Mesenchymal stem cell (in vitro differentiated cells and primary cell): ENCODE results near the gene EIF3B. TPM values are rescaled to one million over a fixed set of nuclear protein-coding genes. Genes with fewer than 3 reads are reported as not detected.
"Not testable (repeated sequence)": the region's sequence is repeated elsewhere in the genome, so short reads cannot be mapped to it uniquely, and the experiment has no call there.

Experiments used
- DNase-seq: peaks from one replicate; pipeline ENCODE4 v3.0.0-alpha.2; 2013
- H2AFZ ChIP-seq: one replicate; pipeline ENCODE4 v1.6.1; 2013; ENCODE audit warnings: low read depth, mild to moderate bottlenecking, control low read depth, inconsistent platforms, low read length, moderate library complexity
- H2AK5ac ChIP-seq: 2 replicates; pipeline ENCODE4 v1.6.1; 2013; ENCODE audit warnings: low read length, moderate library complexity, mild to moderate bottlenecking, inconsistent platforms; ENCODE audit not compliant: severe bottlenecking
- H2BK120ac ChIP-seq: one replicate; pipeline ENCODE4 v1.6.1; 2013; ENCODE audit warnings: low read depth, mild to moderate bottlenecking, inconsistent platforms, low read length, moderate library complexity
- H2BK12ac ChIP-seq, 2 experiments: one replicate each; pipeline ENCODE4 v1.6.1; 2013; ENCODE audit warnings: inconsistent platforms in 2 of 2, low read length in 2 of 2, mild to moderate bottlenecking in 2 of 2, moderate library complexity in 2 of 2, control low read depth in 1 of 2
- H2BK15ac ChIP-seq: one replicate; pipeline ENCODE4 v1.6.1; 2013; ENCODE audit warnings: mild to moderate bottlenecking, low read depth, inconsistent platforms; ENCODE audit not compliant: poor library complexity, severe bottlenecking
- H2BK5ac ChIP-seq: 2 replicates; pipeline ENCODE4 v1.6.1; 2013; ENCODE audit warnings: low read depth, mild to moderate bottlenecking, low read length, control low read depth, inconsistent platforms; ENCODE audit not compliant: poor library complexity, severe bottlenecking
- H3K14ac ChIP-seq, 2 experiments: one replicate each; pipeline ENCODE4 v1.6.1; 2013; ENCODE audit warnings: inconsistent platforms in 2 of 2, low read length in 2 of 2, control low read depth in 1 of 2, mild to moderate bottlenecking in 1 of 2, moderate library complexity in 1 of 2
- H3K18ac ChIP-seq, 2 experiments: one replicate each; pipeline ENCODE4 v1.6.1; 2013; ENCODE audit warnings: inconsistent platforms in 2 of 2, low read length in 2 of 2, control low read depth in 1 of 2, low read depth in 1 of 2, mild to moderate bottlenecking in 1 of 2
- H3K23ac ChIP-seq, 2 experiments: one replicate each; pipeline ENCODE4 v1.6.1; 2013; ENCODE audit warnings: inconsistent platforms in 2 of 2, low read length in 2 of 2, mild to moderate bottlenecking in 2 of 2, moderate library complexity in 2 of 2, control low read depth in 1 of 2
- H3K27ac ChIP-seq: 2 replicates; pipeline ENCODE4 v1.5.1; 2013; ENCODE audit warnings: mild to moderate bottlenecking, moderate library complexity, low read length, control low read depth, inconsistent platforms; ENCODE audit not compliant: poor library complexity, severe bottlenecking
- H3K27me3 ChIP-seq, 2 experiments: 2 replicates each; pipeline versions ENCODE4 v1.6.1 to v1.7.0; 2013; ENCODE audit warnings: low read length in 2 of 2, mild to moderate bottlenecking in 2 of 2, moderate library complexity in 2 of 2, control low read depth in 1 of 2, inconsistent platforms in 1 of 2; ENCODE audit not compliant: control insufficient read depth in 1 of 2, insufficient read depth in 1 of 2
- H3K36me3 ChIP-seq, 2 experiments: 2 replicates each; pipeline versions ENCODE4 v1.6.1 to v1.7.0; 2013; ENCODE audit warnings: low read length in 2 of 2, control low read depth in 1 of 2, inconsistent platforms in 1 of 2, low read depth in 1 of 2, mild to moderate bottlenecking in 1 of 2; ENCODE audit not compliant: insufficient read depth in 2 of 2, control insufficient read depth in 1 of 2
- H3K4ac ChIP-seq, 2 experiments: one replicate each; pipeline ENCODE4 v1.6.1; 2013; ENCODE audit warnings: inconsistent platforms in 2 of 2, low read length in 2 of 2, mild to moderate bottlenecking in 2 of 2, moderate library complexity in 2 of 2, control low read depth in 1 of 2, low read depth in 1 of 2
- H3K4me1 ChIP-seq: 2 replicates; pipeline ENCODE4 v1.6.1; 2013; ENCODE audit warnings: low read depth, low read length, control low read depth; ENCODE audit not compliant: control insufficient read depth, insufficient read depth
- H3K4me2 ChIP-seq: 2 replicates; pipeline ENCODE4 v1.6.1; 2013; ENCODE audit warnings: low read length, mild to moderate bottlenecking, inconsistent platforms; ENCODE audit not compliant: poor library complexity, severe bottlenecking
- H3K4me3 ChIP-seq, 2 experiments: 2 replicates each; pipeline versions ENCODE4 v1.5.1 to v1.7.0; 2013; ENCODE audit warnings: low read length in 2 of 2, mild to moderate bottlenecking in 2 of 2, control low read depth in 1 of 2, low read depth in 1 of 2; ENCODE audit not compliant: insufficient read depth in 1 of 2
- H3K79me1 ChIP-seq: replicated peaks from 2 replicates; pipeline ENCODE4 v1.6.1; 2013; ENCODE audit warnings: mild to moderate bottlenecking, control low read depth, low read length, inconsistent platforms; ENCODE audit not compliant: poor library complexity, severe bottlenecking
- H3K9ac ChIP-seq: 2 replicates; pipeline ENCODE4 v1.7.0; 2013; ENCODE audit warnings: mild to moderate bottlenecking, low read length, moderate library complexity
- H3K9me3 ChIP-seq: 2 replicates; pipeline ENCODE4 v1.7.0; 2013; ENCODE audit warnings: mild to moderate bottlenecking, low read length; ENCODE audit not compliant: control insufficient read depth
- H4K8ac ChIP-seq: one replicate; pipeline ENCODE4 v1.6.1; 2013; ENCODE audit warnings: inconsistent platforms, mild to moderate bottlenecking, low read length, moderate library complexity
- H4K91ac ChIP-seq: one replicate; pipeline ENCODE4 v1.6.1; 2013; ENCODE audit warnings: mild to moderate bottlenecking, low read length, inconsistent platforms
- WGBS: methylation state at CpG from one replicate; pipeline ENCODE4 v1.1.7; 2013; ENCODE audit warnings: mixed read lengths; 5-methylcytosine and 5-hydroxymethylcytosine counted together
- polyA plus RNA-seq, 2 experiments: library from polyadenylated mRNA; stranded (reverse); fragments of 200-250 nt; gene quantifications; one replicate each; pipeline ENCODE4 v1.2.3, GENCODE V29; 2013

EIF3B gene
- polyA plus RNA-seq (2013, experiment 1 of 2), result 81.4 TPM
- polyA plus RNA-seq (2013, experiment 2 of 2), result 76.2 TPM

- no peak within 1 kb of the TSS for H2AK5ac ChIP-seq
- H2BK15ac ChIP-seq, result peak within 1 kb of the TSS; percentile 84
- H3K79me1 ChIP-seq, result peaks cover 14% of the 10 kb centered on the region
- peak within 1 kb of the TSS; percentile 99 for H4K8ac ChIP-seq
- H2BK12ac ChIP-seq, result peak within 1 kb of the TSS in 1 of 2 experiments; percentile 80
- peak within 1 kb of the TSS; percentile 51 to 94 for H3K23ac ChIP-seq
- peak within 1 kb of the TSS; percentile 100 for H3K9ac ChIP-seq
- H2BK120ac ChIP-seq, result peak within 1 kb of the TSS; percentile 96
- peak within 1 kb of the TSS; percentile 80 to 92 for H3K18ac ChIP-seq
- H3K27me3 ChIP-seq, result no peaks in the 10 kb centered on the region
- peak within 1 kb of the TSS; percentile 90 for H3K4me2 ChIP-seq
- H3K27ac ChIP-seq, result peak within 1 kb of the TSS; percentile 100
- peak within 1 kb of the TSS; percentile 96 to 99 for H3K4me3 ChIP-seq
- peak within 1 kb of the TSS; percentile 100 for H2BK5ac ChIP-seq
- WGBS, result under 1% methylated on average over 32 of the region's 55 CpGs
- H3K4ac ChIP-seq, result peak within 1 kb of the TSS; percentile 84 to 95
- peak within 1 kb of the TSS in 1 of 2 experiments; percentile 85 for H3K14ac ChIP-seq
- no peaks in the 10 kb centered on the region for H3K9me3 ChIP-seq
- peak within 1 kb of the TSS; percentile 96 for H4K91ac ChIP-seq
- DNase-seq, result peak; percentile 97
- H3K36me3 ChIP-seq, result peaks cover 18 to 19% of the 10 kb centered on the region in 2 experiments
- H3K4me1 ChIP-seq, result peaks cover 15% of the 10 kb centered on the region
- peak within 1 kb of the TSS; percentile 88 for H2AFZ ChIP-seq
Observed at GRCh38 chr7:2354186-2354938, at the start of gene EIF3B. EIF3B (plus strand) TSS chr7:2354827; CDS start chr7:2354922, 95 bp downstream.

GRCh38 chr7:2305258-2305657 lies 49.4 kb upstream of the EIF3B start:
- H2BK120ac ChIP-seq, H3K36me3 ChIP-seq, DNase-seq, H3K27me3 ChIP-seq, H3K9me3 ChIP-seq, H2BK5ac ChIP-seq, H2AK5ac ChIP-seq, H3K27ac ChIP-seq, H4K91ac ChIP-seq, H2BK15ac ChIP-seq, H3K4ac ChIP-seq, H3K4me3 ChIP-seq, H3K4me2 ChIP-seq, H3K18ac ChIP-seq, H2BK12ac ChIP-seq, H3K23ac ChIP-seq, H2AFZ ChIP-seq, H3K14ac ChIP-seq: not testable (repeated sequence)
- peaks cover 25% of the 10 kb centered on the region for H3K79me1 ChIP-seq
- WGBS, result no CpG with 5 or more reads among the region's 6 CpGs
- peak overlapping the region; percentile 27 for H3K9ac ChIP-seq
- peaks cover 16% of the 10 kb centered on the region for H3K4me1 ChIP-seq
- peak overlapping the region; percentile 42 for H4K8ac ChIP-seq

- H3K27me3 ChIP-seq, result no peaks in the 10 kb centered on the region
- no peak overlapping the region for H3K14ac ChIP-seq
- H3K18ac ChIP-seq, result no peak overlapping the region
- H3K27ac ChIP-seq, result peak overlapping the region; percentile 47
- H4K8ac ChIP-seq, result no peak overlapping the region
- H3K79me1 ChIP-seq, result peaks cover 20% of the 10 kb centered on the region
- H4K91ac ChIP-seq, result no peak overlapping the region
- no peak overlapping the region for H2AK5ac ChIP-seq
- H3K4ac ChIP-seq, result no peak overlapping the region
- no peak overlapping the region for H3K23ac ChIP-seq
- H2BK120ac ChIP-seq, result no peak overlapping the region
- H3K9me3 ChIP-seq, result no peaks in the 10 kb centered on the region
- WGBS, result 93% methylated on average over 5 of the region's 6 CpGs
- H3K4me1 ChIP-seq, result peaks cover 18% of the 10 kb centered on the region
- no peak overlapping the region for H3K4me2 ChIP-seq
- peaks cover 0 to 7% of the 10 kb centered on the region in 2 experiments for H3K36me3 ChIP-seq
- peak overlapping the region; percentile 51 for H2BK5ac ChIP-seq
- no peak overlapping the region for H2BK15ac ChIP-seq
- no peak overlapping the region for H2BK12ac ChIP-seq
- no peak overlapping the region for H3K4me3 ChIP-seq
- H3K9ac ChIP-seq, result no peak overlapping the region
- H2AFZ ChIP-seq, result no peak overlapping the region
- DNase-seq, result no peak
Observed at GRCh38 chr7:2306688-2307087, 47.9 kb upstream of the EIF3B start.

- Histone ChIP-seq H2BK120ac (no peak overlapping the region), H3K9ac (no peak overlapping the region), H3K36me3 (peaks cover 0 to 7% of the 10 kb centered on the region in 2 experiments), H3K79me1 (peaks cover 27% of the 10 kb centered on the region), H2AK5ac (peak overlapping the region; percentile 20), H4K8ac (no peak overlapping the region), H3K4ac (no peak overlapping the region), H3K9me3 (no peaks in the 10 kb centered on the region), H3K18ac (no peak overlapping the region), H2BK12ac (no peak overlapping the region), H3K4me1 (peaks cover 23% of the 10 kb centered on the region), H3K4me2 (no peak overlapping the region), H3K23ac (no peak overlapping the region), H2BK15ac (no peak overlapping the region), H3K27me3 (no peaks in the 10 kb centered on the region), H3K14ac (no peak overlapping the region), H3K4me3 (no peak overlapping the region), H3K27ac (no peak overlapping the region), H2BK5ac (no peak overlapping the region), H4K91ac (no peak overlapping the region), H2AFZ (no peak overlapping the region)
- WGBS, result 85% methylated on average over 5 of the region's 7 CpGs
- DNase-seq, result no peak
Observed at GRCh38 chr7:2307690-2308107, 46.9 kb upstream of the EIF3B start.
